ENCODE data around the gene CDH23. TPM values are rescaled to one million over a fixed set of nuclear protein-coding genes. Genes with fewer than 3 reads are reported as not detected.

CDH23 gene
- total and polyA plus RNA-seq, 9 of the 15 experiments (the other 6 are each of a cell fraction or from before 2014, with no cell fraction given), result 0.18 to 1.2 (median 0.47) TPM

DNA sequence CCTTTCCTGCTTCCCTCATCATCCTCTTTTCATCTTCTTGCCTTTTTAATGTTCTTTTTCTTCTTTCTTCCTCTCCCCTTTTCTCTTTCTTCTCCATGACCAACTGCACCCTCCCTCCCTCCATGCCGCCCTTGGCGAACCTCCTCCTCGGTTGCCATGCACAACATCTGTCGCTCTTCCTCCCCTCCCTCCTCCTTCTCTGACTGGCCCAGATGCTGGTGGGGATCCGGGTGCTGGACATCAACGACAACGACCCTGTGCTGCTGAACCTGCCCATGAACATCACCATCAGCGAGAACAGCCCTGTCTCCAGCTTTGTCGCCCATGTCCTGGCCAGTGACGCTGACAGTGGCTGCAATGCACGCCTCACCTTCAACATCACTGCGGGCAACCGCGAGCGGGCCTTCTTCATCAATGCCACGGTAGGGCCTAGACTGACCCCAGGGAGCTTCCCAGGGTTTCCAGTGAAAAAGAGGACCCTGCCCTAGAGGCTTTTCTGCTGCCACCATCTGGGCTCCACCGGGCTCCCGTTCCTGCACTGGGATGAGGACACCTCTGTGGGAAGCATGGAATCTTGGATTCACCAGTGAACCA, 388.1 kb downstream of the CDH23 start:
- Histone ChIP-seq H2AFZ (ENCODE audit: low read depth, low read length) (no peak overlapping the region), H3K9me3 (replicated peaks; ENCODE audit: control insufficient read depth, insufficient read depth, low read depth, low read length) (no peaks in the 10 kb centered on the region), H4K20me1 (replicated peaks; ENCODE audit: control insufficient read depth, insufficient read depth, low read length) (0 out of 2 replicates have a peak, but pooled peaks cover 6% of the 10 kb centered on the region), H3K27ac (ENCODE audit: extremely low read depth, low read depth, low read length) (no peak overlapping the region), H3K27me3 (ENCODE audit: control insufficient read depth in 2 of 2, insufficient read depth in 2 of 2, low read length in 2 of 2) (peaks cover 37 to 71% of the 10 kb centered on the region in 2 experiments), H3K36me3 (ENCODE audit: control insufficient read depth, insufficient read depth, low read length) (no peaks in the 10 kb centered on the region), H3K9me1 (ENCODE audit: control insufficient read depth, insufficient read depth, low read length) (no peaks in the 10 kb centered on the region), H3K79me2 (ENCODE audit: control insufficient read depth, insufficient read depth, low read length) (no peaks in the 10 kb centered on the region), H3K4me3 (no peak overlapping the region), H3K9ac (ENCODE audit: insufficient read depth in 1 of 2, low read depth in 2 of 2, low read length in 2 of 2) (no peak overlapping the region; a peak in 1 of 4 replicates), H3K4me2 (ENCODE audit: insufficient read depth, low read length) (no peak overlapping the region), H3K4me1 (replicated peaks in 1 of 2; ENCODE audit: control insufficient read depth in 2 of 2, insufficient read depth in 2 of 2, low read length in 2 of 2) (peaks cover 0 to 3% of the 10 kb centered on the region in 2 experiments; a peak in 1 of 5 replicates)
- DNase-seq (ENCODE audit: extremely low read depth in 1 of 4, low spot score in 3 of 4) (no peak), FAIRE-seq (no peak), ATAC-seq (no peak)
- TF ChIP-seq KDM5B (IDR thresholded peaks at IDR 0.05; ENCODE audit: insufficient replicate concordance, low read depth, low read length), result no peak
- peak; percentile 65 for TF ChIP-seq ZNF263 (CRISPR knock-in tag; IDR thresholded peaks at IDR 0.05; ENCODE audit: borderline replicate concordance)
- BruUV-seq (replicated peaks), result no TSS peak
- intact Hi-C loops (cut with micrococcal nuclease) (no loop called here), in situ Hi-C loops (cut with MboI) (no loop called here)
- under 1% methylated on average over 18 of the region's 18 CpGs for WGBS (ENCODE audit: insufficient coverage, low coverage, missing lambda C conversion rate)
- POLR2A ChIA-PET, result interaction anchor here (0.6 to 2.9 kb wide), 3 partner anchors 11 to 998 kb away, joined by 3 to 10 read pairs (median 6); no protein-coding TSS in a partner anchor
- CTCF ChIA-PET (ENCODE audit: low intra/inter-chr PET ratio), result no interaction called here

DNA sequence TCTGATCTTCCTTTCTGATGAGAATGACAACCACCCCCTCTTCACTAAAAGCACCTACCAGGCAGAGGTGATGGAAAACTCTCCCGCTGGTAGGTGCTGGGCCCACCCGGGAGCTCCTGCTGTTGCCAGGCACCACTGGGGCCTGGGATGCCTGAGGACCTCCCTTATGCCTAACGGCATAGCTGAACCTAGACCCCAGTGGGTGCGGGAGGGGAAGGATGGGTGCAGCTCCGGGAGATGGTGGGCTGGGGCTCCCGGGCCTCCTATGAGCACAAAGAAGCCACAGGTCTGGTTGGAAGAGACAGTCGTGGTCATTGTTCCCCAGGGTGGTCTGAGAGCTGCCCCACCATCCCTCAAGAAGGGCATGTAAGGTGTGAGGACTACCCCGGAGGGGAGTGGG, 392.2 kb downstream of the CDH23 start:
- H3K4me1 ChIP-seq (replicated peaks in 1 of 2; ENCODE audit: control insufficient read depth in 2 of 2, insufficient read depth in 2 of 2, low read length in 2 of 2), result peaks cover 0 to 10% of the 10 kb centered on the region in 2 experiments; a peak in 1 of 5 replicates
- intact Hi-C loops (cut with micrococcal nuclease), result no loop called here
- no peaks in the 10 kb centered on the region for H3K9me1 ChIP-seq (ENCODE audit: control insufficient read depth, insufficient read depth, low read length)
- CTCF ChIA-PET (ENCODE audit: low intra/inter-chr PET ratio), result interaction anchor here (0.6 kb wide), 1 partner anchor 189 kb away, joined by 4 read pairs; no protein-coding TSS in a partner anchor
- H3K27me3 ChIP-seq (ENCODE audit: control insufficient read depth in 2 of 2, insufficient read depth in 2 of 2, low read length in 2 of 2), result peaks cover 48 to 61% of the 10 kb centered on the region in 2 experiments
- no peak overlapping the region for H3K9ac ChIP-seq (ENCODE audit: insufficient read depth in 1 of 2, low read depth in 2 of 2, low read length in 2 of 2)
- no peak overlapping the region for H2AFZ ChIP-seq (ENCODE audit: low read depth, low read length)
- H3K4me2 ChIP-seq (ENCODE audit: insufficient read depth, low read length), result no peak overlapping the region
- H3K4me3 ChIP-seq, result no peak overlapping the region
- DNase-seq (ENCODE audit: extremely low read depth in 1 of 4, low spot score in 3 of 4) (no peak), FAIRE-seq (no peak), ATAC-seq (no peak)
- under 1% methylated on average over 8 of the region's 8 CpGs for WGBS (ENCODE audit: insufficient coverage, low coverage, missing lambda C conversion rate)
- no TSS peak for BruUV-seq (replicated peaks)
- H3K79me2 ChIP-seq (ENCODE audit: control insufficient read depth, insufficient read depth, low read length), result no peaks in the 10 kb centered on the region
- no peaks in the 10 kb centered on the region for H3K9me3 ChIP-seq (replicated peaks; ENCODE audit: control insufficient read depth, insufficient read depth, low read depth, low read length)
- H4K20me1 ChIP-seq (replicated peaks; ENCODE audit: control insufficient read depth, insufficient read depth, low read length), result no peaks in the 10 kb centered on the region; the same call in 1 of the 2 replicates
- POLR2A ChIA-PET, result interaction anchor here (1.6 kb wide), 1 partner anchor 13 kb away, joined by 5 read pairs; no protein-coding TSS in a partner anchor
- in situ Hi-C loops (cut with MboI), result no loop called here
- no peak for TF ChIP-seq CBFB (CRISPR knock-in tag; IDR thresholded peaks at IDR 0.05)
- H3K27ac ChIP-seq (ENCODE audit: extremely low read depth, low read depth, low read length), result no peak overlapping the region
- H3K36me3 ChIP-seq (ENCODE audit: control insufficient read depth, insufficient read depth, low read length), result no peaks in the 10 kb centered on the region
